ENCODE results near the gene GP9.

DNA sequence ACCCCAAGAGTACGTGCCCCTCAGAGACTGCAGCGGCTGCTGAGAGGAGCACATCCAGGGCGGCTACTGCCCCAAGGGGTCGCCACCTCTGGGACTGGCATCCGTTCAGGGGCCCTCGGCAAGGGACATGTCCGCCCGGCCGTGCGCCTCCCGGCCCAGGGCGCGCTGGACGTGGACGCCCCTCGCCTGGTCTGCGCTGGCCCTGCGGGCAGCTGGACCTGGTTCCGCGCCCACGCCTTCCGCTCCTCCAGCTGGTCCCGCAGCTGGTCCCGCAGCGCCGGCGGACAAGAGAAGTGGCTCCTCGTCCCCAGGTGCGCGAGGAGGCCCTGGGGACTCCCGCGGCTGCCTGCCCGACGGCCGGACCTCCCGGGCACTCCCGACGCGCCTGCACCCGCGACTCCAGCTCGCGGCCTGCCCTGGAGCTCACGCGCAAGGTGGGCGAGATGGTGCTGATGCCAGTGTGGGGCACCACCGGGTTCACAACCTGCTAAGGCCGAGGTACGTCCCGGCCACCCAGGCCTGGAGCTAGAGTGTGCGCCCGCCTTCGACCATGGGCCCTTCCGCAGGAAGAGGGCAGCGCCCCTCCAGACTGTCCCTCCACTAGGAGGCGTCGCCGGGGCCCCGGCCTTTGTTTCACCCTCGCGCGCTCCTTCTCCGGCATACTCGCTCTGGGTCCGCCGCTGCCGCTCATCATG, 14.4 kb upstream of the GP9 start:
- TF ChIP-seq EP300 (IDR thresholded peaks at IDR 0.05) (no peak), CTCF (IDR thresholded peaks at IDR 0.05) (no peak)
